Activated naive CD4-positive, alpha-beta T cell treated with Interleukin-2 at 50 U/mL for 16 hours (primary cell): ENCODE results near the gene CLMN.

Experiments used
- DNase-seq: peaks from one replicate; pipeline ENCODE4 v3.0.0-alpha.2; 2020

The CLMN gene

GRCh38 chr14:95320078-95320895, 579 bp upstream of the CLMN start:
- no peak for DNase-seq

GRCh38 chr14:95318399-95319311, 1.1 kb downstream of the CLMN start:
- peak; percentile 3 for DNase-seq

GRCh38 chr14:95317817-95318343, 1.8 kb downstream of the CLMN start:
- no peak for DNase-seq

- DNase-seq: no peak
These were observed 2.9 kb downstream of the CLMN start for GRCh38 chr14:95316821-95317220.

- no peak for DNase-seq
These were observed 4.1 kb downstream of the CLMN start for GRCh38 chr14:95315579-95315978.

- no peak for DNase-seq
These were observed 4.6 kb downstream of the CLMN start for GRCh38 chr14:95315156-95315555.

GRCh38 chr14:95314609-95315008, 5.1 kb downstream of the CLMN start:
- DNase-seq: peak; percentile 40

- no peak for DNase-seq
These were observed 6.0 kb downstream of the CLMN start for GRCh38 chr14:95313707-95314106.

GRCh38 chr14:95313190-95313589, 6.5 kb downstream of the CLMN start:
- DNase-seq: no peak

GRCh38 chr14:95312311-95312710, 7.4 kb downstream of the CLMN start:
- no peak for DNase-seq

- DNase-seq: no peak
These were observed 8.0 kb downstream of the CLMN start for GRCh38 chr14:95311752-95312151.

GRCh38 chr14:95310635-95311380, 8.9 kb downstream of the CLMN start:
- DNase-seq: no peak

GRCh38 chr14:95309261-95310051, 10.3 kb downstream of the CLMN start:
- no peak for DNase-seq

- no peak for DNase-seq
These were observed 11.6 kb downstream of the CLMN start for GRCh38 chr14:95308073-95308472.

- no peak for DNase-seq
These were observed 12.2 kb downstream of the CLMN start for GRCh38 chr14:95307402-95308041.

- no peak for DNase-seq
These were observed 13.8 kb downstream of the CLMN start for GRCh38 chr14:95305940-95306339.

GRCh38 chr14:95305145-95305544, 14.6 kb downstream of the CLMN start:
- no peak for DNase-seq

GRCh38 chr14:95304342-95304741, 15.4 kb downstream of the CLMN start:
- no peak for DNase-seq

GRCh38 chr14:95303552-95303951, 16.2 kb downstream of the CLMN start:
- no peak for DNase-seq

GRCh38 chr14:95302667-95303506, 16.8 kb downstream of the CLMN start:
- no peak for DNase-seq
